Colonic mucosa (tissue), 4 donors: ENCODE data around the gene NUP98. TPM values are rescaled to one million over a fixed set of nuclear protein-coding genes. Genes with fewer than 3 reads are reported as not detected.

Experiments
- DNase-seq: peaks from one replicate; pipeline ENCODE4 v3.0.0-alpha.2; 2020
- H3K27ac ChIP-seq: fragments of 200-600 bp; one replicate; pipeline ENCODE4 v1.8.0; 2021
- H3K27me3 ChIP-seq: fragments of 200-600 bp; one replicate; pipeline ENCODE4 v1.8.0; 2021
- H3K36me3 ChIP-seq: fragments of 200-600 bp; one replicate; pipeline ENCODE4 v1.8.0; 2021
- H3K4me1 ChIP-seq: fragments of 200-600 bp; one replicate; pipeline ENCODE4 v1.8.0; 2021; ENCODE audit warnings: mild to moderate bottlenecking
- H3K4me3 ChIP-seq: fragments of 200-600 bp; one replicate; pipeline ENCODE4 v1.8.0; 2021
- H3K9ac ChIP-seq, 2 donors: one replicate each; pipeline ENCODE4 v1.7.0; 2013; ENCODE audit warnings: control low read depth in 2 of 2, low read depth in 2 of 2, low read length in 2 of 2
- H3K9me3 ChIP-seq: fragments of 200-600 bp; one replicate; pipeline ENCODE4 v1.8.0; 2021
- intact Hi-C: fragments of 100-400 bp; cut with DNase I; formaldehyde crosslinking; loops from one replicate; pipeline ENCODE4 v1.14.1; 2022
- total RNA-seq, 2 donors: library from RNA; stranded (reverse); fragmentation: NEBNext Ultra II Directional in 1 of 2; extraction: Animal tissue kit (Norgen Biotek cat#: 25700) in 1 of 2; gene quantifications; one replicate each; pipeline ENCODE4 v1.2.1, GENCODE V29; 2021
- TF ChIP-seq, protein P1 (sequence below): fragments of 200-600 bp; IDR thresholded peaks from one replicate; pipeline ENCODE4 v1.8.0; 2022; ENCODE audit warnings: antibody characterized with exemption, mild to moderate bottlenecking
- donor health status: healthy.
- donor health status: DM: no; HTN: no; CAD: no.
- donor health status: DM: no; HTN: no; CAD: no.

Gene NUP98
- total RNA-seq, 2 donors from 2014 or later, result 59.2 to 76.7 TPM

DNA sequence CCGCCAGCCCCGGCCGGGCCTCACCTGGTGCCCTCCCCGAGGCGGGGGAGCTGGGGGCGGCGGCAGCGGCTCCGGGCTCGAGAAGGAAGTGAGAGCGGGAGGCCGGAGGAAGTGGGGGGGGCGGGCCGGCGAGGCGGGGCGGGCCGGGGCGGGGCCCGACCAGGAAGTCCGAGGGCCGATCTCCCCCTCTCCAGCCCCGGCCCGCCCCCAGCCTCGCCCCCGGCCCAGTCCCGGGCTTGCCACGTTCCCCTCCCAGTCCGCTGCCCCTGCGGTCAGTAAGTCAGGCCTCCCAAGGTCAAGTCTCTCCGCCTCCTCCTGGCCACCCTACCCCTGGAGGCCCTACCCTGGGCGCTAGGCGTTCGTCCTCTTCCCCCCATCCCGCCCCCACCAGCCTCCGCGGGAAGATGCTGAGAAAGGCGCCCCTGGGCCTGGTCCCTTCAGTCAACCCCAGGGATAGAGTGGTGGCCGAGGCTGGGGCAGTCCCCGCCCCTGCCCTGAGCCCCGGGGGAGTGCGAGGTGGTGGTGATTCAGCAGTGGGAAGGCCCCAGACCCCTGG is 43.6 kb upstream of the NUP98 start, which contains the start of gene RHOG:
Gene RHOG, minus strand, starts transcription at position 90 of the 556 bp plus-strand sequence. CDS start 12,821 bp downstream, outside the sequence.
- Histone ChIP-seq H3K9me3 (no peaks in the 10 kb centered on the region), H3K4me3 (peak within 1 kb of the TSS; percentile 67), H3K9ac (peak within 1 kb of the TSS; percentile 82 to 83), H3K36me3 (no peaks in the 10 kb centered on the region), H3K27ac (peak within 1 kb of the TSS; percentile 98), H3K4me1 (peaks cover 4% of the 10 kb centered on the region), H3K27me3 (no peaks in the 10 kb centered on the region)
- intact Hi-C loops, result no loop called here
- TF ChIP-seq, protein P1, sequence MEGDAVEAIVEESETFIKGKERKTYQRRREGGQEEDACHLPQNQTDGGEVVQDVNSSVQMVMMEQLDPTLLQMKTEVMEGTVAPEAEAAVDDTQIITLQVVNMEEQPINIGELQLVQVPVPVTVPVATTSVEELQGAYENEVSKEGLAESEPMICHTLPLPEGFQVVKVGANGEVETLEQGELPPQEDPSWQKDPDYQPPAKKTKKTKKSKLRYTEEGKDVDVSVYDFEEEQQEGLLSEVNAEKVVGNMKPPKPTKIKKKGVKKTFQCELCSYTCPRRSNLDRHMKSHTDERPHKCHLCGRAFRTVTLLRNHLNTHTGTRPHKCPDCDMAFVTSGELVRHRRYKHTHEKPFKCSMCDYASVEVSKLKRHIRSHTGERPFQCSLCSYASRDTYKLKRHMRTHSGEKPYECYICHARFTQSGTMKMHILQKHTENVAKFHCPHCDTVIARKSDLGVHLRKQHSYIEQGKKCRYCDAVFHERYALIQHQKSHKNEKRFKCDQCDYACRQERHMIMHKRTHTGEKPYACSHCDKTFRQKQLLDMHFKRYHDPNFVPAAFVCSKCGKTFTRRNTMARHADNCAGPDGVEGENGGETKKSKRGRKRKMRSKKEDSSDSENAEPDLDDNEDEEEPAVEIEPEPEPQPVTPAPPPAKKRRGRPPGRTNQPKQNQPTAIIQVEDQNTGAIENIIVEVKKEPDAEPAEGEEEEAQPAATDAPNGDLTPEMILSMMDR, result no peak
- DNase-seq, result peak; percentile 88

GRCh38 chr11:3840004-3840869 is 42.9 kb upstream of the NUP98 start:
- no peak for DNase-seq

DNA sequence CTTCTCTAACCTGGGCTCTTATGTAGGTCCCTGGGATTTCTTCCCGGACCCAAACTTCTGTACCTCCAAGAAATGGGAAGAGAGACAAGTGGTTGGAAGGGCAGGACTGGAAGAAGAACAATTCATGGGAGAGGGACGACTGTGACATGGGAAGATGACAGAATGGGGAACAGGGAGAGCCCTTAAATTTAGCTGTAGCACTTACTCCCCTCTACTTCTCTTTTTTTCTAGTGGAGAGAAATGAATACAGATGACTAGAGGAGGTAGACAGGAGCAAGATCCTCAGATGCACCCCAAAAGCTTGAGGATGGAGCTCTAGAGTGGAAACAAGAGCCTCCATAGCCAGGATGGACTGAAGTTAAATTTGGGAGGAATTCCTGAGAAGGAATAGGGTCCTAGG is 41.1 kb upstream of the NUP98 start:
- DNase-seq, result no peak
- Histone ChIP-seq H3K4me3 (peak overlapping the region; percentile 10), H3K27me3 (no peaks in the 10 kb centered on the region), H3K9ac (peak overlapping the region in 1 of 2 donors; percentile 82), H3K27ac (peak overlapping the region; percentile 66), H3K9me3 (no peaks in the 10 kb centered on the region), H3K36me3 (no peaks in the 10 kb centered on the region), H3K4me1 (peaks cover 17% of the 10 kb centered on the region)
- TF ChIP-seq, protein P1, result no peak
- intact Hi-C loops, result no loop called here

More at GRCh38 chr11:3840004-3840869, 42.9 kb upstream of the NUP98 start:
- Histone ChIP-seq H3K27me3 (no peaks in the 10 kb centered on the region), H3K4me3 (peak overlapping the region; percentile 67), H3K27ac (peak overlapping the region; percentile 98), H3K36me3 (no peaks in the 10 kb centered on the region), H3K9me3 (no peaks in the 10 kb centered on the region), H3K9ac (peak overlapping the region; percentile 82), H3K4me1 (peaks cover 7% of the 10 kb centered on the region)
- intact Hi-C loops, result no loop called here
- TF ChIP-seq, protein P1, result no peak

GRCh38 chr11:3837793-3838192 is 40.4 kb upstream of the NUP98 start:
- H3K9ac ChIP-seq, result peak overlapping the region in 1 of 2 donors; percentile 13
- peaks cover 17% of the 10 kb centered on the region for H3K4me1 ChIP-seq
- H3K4me3 ChIP-seq, result no peak overlapping the region
- TF ChIP-seq, protein P1, result no peak
- H3K27ac ChIP-seq, result peak overlapping the region; percentile 72
- no peaks in the 10 kb centered on the region for H3K9me3 ChIP-seq
- no peaks in the 10 kb centered on the region for H3K36me3 ChIP-seq
- no peaks in the 10 kb centered on the region for H3K27me3 ChIP-seq
- DNase-seq, result peak; percentile 49
- intact Hi-C loops, result no loop called here

DNA sequence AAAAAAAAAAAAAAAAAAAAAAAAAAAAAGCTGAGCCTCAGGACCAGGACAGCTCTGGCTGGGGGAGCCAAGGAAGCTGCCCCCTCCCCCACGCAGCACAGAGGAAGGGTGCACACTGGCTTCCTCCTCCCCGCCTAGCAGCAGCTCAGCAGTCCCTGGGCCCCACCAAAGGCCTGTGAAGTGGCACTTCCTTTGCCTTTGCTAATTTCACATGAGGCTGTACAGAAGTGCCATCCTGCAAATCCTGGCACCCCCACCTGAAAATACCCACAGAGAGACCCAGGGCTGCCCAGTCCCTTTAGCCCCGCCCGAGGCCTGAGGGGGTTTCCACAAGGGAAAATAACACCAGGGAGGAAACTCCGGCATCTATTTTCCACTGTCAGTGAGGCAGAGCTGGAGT is 39.5 kb upstream of the NUP98 start:
- peaks cover 20% of the 10 kb centered on the region for H3K4me1 ChIP-seq
- H3K9ac ChIP-seq, result peak overlapping the region in 1 of 2 donors; percentile 13
- no peaks in the 10 kb centered on the region for H3K9me3 ChIP-seq
- TF ChIP-seq, protein P1, result no peak
- no peak for DNase-seq
- peak overlapping the region; percentile 72 for H3K27ac ChIP-seq
- intact Hi-C loops, result no loop called here
- H3K27me3 ChIP-seq, result no peaks in the 10 kb centered on the region
- H3K36me3 ChIP-seq, result no peaks in the 10 kb centered on the region
- H3K4me3 ChIP-seq, result no peak overlapping the region
